Activated CD4-positive, alpha-beta T cell treated with anti-CD3 and anti-CD28 coated beads, Interleukin-2, Interleukin-6, amounts not matched to agents 100 ng/mL and 50 ng/mL, durations not matched to agents 16 hours and 8 hours (primary cell): ENCODE measurements around the gene NAIF1.
"Not testable (repeated sequence)": the region's sequence is repeated elsewhere in the genome, so short reads cannot be mapped to it uniquely, and the experiment has no call there.

ENCODE experiments used
- DNase-seq: peaks from one replicate; pipeline ENCODE4 v3.0.0-alpha.2; 2020

Gene NAIF1

GRCh38 chr9:128084746-128085145 lies 17.6 kb upstream of the NAIF1 start:
- no peak for DNase-seq

DNA sequence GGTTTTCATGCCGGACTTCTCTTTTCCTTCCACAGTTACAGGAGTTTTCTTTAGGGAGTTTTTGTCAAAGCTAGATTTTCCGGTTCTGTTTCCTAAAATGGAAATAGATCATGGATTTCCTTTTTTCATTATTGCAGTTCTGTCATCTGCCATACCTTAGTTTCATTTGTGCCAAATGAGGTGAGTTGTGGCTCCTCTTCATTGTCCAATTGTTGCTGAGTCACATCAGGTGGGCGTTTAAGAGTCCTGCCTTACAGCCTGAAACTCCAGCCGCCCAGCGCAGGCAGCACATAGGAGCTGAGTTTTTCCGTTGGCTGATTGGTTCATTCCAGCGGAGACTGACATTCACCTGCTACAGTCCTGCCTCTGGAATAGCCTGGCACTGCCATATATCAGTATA lies 15.0 kb upstream of the NAIF1 start:
- DNase-seq: no peak

- peak; percentile 21 for DNase-seq
These were observed 13.9 kb upstream of the NAIF1 start for GRCh38 chr9:128081056-128081455.

DNA sequence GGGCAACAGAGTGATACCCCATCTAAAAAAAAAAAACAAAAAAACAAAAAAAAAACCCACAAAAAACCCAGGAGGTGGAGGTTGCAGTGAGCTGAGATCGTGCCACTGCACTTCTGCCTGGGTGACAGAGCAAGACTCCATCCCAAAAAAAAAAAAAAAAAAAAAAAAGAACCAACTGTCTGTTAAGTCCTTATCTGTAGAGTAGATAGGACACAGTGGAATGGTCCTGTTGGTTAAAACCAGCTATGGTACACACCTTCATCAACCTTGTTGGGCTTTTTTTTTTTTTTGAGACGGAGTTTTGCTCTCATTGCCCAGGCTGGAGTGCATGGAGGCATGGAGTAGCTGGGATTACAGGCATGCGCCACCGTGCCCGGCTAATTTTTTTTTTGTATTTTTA lies 13.1 kb upstream of the NAIF1 start:
- no peak for DNase-seq

GRCh38 chr9:128078504-128079434 lies 11.6 kb upstream of the NAIF1 start:
- DNase-seq: no peak

DNA sequence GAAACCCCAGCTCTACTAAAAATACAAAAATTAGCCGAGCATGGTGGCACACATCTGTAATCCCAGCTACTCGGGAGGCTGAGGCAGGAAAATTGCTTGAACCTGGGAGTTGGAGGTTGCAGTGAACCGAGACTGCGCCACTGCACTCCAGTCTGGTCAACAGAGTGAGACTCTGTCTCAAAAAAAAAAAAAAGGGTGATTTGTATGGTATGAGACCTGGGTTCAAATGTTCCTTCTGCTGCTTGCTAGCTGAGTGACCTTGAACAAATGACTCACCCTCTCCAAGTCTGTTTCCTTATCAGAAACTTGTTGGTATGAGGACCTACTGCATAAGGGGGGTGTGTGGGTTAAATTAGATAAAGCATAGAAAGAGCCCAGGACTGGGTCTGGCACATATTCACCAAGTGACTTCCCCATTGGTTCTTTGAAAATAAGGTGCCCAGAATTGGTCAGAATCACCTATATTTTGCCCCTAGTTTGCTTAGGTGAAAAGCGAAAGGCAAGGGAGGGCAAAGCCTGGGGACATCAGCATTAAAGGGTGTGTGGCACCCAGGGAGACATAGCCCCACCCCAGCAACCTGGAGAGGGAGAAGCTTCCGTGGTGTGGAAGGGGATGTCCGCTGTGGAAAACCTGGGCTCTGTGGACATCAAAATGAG lies 10.9 kb upstream of the NAIF1 start:
- no peak for DNase-seq

DNA sequence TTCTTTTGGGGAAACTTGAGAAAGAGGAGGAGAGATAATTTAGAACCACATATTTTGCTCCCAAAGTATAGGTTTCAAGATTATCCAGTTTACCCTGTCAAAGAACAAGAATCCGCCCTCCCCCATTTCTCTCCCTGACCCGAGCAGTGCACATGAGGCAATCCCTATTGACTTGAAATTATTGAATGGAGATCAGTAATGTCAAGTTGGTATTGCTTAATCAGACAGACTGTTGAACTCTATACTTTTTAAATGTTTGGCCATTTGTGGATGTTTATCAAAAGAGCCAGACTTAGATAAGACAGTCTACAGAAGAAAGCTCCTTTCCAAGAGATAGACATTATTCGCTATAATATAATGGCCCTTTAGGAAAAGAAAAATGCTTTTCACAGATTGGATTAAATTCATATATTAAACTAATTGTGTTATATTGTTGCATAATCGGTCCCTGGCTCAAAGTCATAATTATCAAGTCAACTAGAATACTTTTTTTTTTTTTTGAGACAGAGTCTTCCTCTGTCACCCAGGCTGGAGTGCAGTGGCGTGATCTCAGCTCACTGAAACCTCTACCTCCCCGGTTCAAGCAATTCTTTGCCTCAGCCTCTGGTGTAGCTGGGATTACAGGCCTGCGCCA lies 6.2 kb upstream of the NAIF1 start:
- DNase-seq: no peak

- peak; percentile 46 for DNase-seq
These were observed 5.3 kb upstream of the NAIF1 start for GRCh38 chr9:128072144-128073021.

DNA sequence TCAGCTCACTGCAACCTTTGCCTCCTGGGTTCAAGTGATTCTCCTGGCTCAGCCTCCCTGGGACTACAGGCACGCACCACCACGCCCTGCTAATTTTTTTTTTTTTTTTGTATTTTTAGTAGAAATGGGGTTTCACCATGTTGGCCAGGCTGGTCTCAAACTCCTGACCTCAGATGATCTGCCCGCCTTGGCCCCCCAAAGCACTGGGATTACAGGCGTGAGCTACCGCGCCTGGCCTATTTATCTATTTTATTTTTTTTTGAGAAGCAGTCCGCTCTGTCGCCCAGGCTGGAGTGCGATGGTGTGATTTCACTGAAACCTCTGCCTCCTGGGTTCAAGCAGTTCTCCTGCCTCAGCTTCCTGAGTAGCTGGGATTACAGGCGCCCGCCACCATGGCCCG lies 4.4 kb upstream of the NAIF1 start:
- not testable (repeated sequence) for DNase-seq

GRCh38 chr9:128070874-128071273 lies 3.8 kb upstream of the NAIF1 start:
- no peak for DNase-seq

- peak; percentile 34 for DNase-seq
These were observed 1.5 kb upstream of the NAIF1 start for GRCh38 chr9:128068386-128069205.

- peak; percentile 100 for DNase-seq
These were observed 695 bp upstream of the NAIF1 start, which contains the start of gene SLC25A25 for GRCh38 chr9:128067645-128068385. Gene SLC25A25 (plus strand): TSS chr9:128068232. CDS start chr9:128068320, 88 bp downstream.

DNA sequence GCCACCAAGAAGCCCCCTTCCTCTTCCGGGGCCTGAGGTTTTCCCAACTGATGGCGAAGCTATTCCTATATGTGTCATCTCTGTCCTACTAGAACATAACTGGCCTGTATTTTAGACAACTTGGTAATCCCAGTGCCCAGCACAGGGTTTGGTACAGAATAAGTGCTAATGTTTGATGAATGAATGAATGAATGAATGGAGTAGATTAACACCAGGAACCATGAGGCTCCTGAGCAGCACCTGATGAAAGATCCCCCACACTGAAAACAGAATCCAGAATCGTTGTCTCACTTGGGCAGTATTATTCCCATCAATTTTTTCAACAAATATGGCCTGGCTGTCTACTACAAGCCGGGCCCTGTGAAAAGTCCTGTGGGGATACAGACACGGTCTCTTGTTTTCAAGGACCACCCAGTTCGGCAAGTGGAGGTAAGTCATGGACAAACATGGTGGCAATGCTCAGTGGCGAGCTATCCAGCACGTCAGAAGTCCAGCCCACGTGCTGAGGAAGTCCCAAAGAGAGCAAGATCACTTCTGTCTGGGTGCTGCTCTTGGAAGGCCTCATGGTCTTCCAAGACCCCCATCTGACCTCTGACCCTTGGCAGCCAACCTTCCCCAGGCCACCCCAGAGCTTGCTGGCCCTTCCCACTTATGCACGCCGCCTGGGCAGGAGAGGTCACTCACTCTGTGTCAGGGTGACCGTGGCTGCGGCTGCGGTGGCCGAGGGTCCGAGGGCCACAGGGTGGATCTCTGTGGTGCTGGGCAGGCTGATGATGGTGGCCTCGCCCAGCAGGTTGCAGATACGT lies 1.0 kb downstream of the NAIF1 start:
- DNase-seq: no peak

- no peak for DNase-seq
These were observed 4.0 kb downstream of the NAIF1 start for GRCh38 chr9:128062846-128063831.

DNA sequence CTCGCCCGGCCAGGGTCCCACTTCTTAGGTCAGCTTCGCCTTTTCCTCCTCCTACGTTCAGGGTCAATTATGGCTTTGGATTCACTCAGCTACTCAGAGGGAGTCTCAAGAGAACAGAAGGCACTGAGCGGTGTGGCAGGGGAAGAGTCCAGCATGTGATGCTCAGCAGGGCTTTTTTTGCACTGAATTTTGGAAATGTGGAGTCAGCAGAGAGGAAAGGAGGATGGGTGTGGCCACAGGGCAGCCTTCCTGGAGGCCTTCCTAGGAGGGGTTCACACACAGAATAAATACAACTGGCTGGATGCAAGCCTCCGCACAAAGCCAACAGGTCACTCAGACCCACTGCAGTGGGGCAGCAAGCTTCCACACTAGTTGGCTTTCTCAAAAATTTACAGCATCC lies 4.8 kb downstream of the NAIF1 start:
- no peak for DNase-seq

DNA sequence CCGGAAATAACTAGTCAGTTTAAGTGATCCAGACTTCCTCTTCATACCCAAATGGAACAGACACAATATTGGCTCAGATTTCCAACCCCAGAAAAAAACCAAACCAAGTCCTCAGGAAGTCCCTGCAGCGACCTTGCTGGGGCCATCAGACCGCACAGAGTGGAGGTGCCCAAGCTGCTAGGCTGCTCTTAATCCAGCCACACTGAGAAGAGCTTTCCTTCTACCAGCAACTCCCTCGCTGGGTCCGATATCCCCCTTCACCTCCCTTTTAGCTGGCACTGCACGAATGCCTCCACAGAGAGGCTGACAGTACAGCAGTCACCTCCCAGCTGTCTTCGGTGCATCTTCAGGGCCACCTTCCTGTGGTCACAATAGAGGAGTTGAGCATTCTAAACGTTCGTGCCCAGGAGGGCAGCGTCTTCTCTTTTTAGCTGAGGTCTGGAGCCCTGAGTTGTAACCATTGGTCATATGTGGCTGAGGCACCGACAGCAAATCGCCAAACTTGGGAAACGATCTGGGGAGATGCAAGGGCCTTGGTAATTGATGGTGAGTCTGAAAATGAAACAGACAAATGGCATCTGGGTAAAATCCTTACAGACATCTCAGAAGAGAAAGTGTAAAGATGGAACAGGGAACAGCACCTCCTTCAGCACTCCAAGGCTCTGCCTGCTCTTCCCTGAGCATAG lies 5.7 kb downstream of the NAIF1 start:
- no peak for DNase-seq

- DNase-seq: no peak
These were observed 7.6 kb downstream of the NAIF1 start for GRCh38 chr9:128059365-128059983.
